IPS DF 4.7 (cell line): ENCODE data around the gene SPSB3.

Experiments used
- DNase-seq: peaks from one replicate; pipeline ENCODE4 v3.0.0-alpha.2; 2013; ENCODE audit warnings: low spot score; ENCODE audit errors: extremely low read depth

SPSB3 gene

DNA sequence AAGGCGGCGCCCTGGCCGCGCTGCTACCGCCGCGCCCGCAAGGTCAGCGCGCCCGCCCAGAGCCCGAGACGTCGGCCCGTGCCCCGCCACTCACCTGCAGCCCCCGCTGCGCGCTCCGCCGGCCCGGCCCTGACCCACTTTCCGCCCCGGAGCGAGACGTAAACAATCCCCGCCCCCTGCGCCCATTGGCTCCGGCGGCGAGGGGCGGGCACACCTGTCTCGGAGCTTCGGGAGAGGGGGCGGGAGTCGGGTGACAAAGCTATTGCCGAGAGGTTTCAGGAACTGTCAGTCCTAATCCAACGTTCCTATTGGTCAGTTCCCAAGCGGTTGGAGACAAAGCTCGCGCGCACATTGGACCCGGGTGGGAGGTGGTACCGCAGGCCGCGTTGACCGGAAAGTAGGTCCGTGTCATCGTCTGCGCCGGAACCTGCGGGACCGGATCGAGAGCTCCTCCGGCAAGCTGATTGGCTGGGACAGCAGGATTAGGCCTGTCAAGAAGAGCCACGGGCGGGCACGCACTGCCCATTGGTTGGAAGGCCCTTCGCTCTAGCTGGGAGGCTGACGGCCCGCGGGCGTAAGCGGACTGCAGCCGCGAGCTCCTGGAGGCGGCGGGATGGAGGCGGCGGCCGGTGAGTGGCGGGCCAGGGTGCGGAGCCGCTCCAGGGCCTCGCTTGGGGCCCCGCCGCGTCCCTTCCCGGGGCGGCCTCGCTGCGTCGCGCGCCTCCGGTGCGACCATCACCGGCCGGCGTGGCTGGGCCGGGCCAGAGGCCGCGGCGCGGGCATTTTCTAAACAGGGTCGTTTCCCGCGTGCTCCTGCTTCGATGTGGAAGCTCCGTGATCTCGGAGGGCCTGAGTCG lies at the start of gene SPSB3, which contains the start of gene NUBP2:
Gene SPSB3, minus strand, starts transcription at position 164 of the 857 bp plus-strand sequence. CDS start 1,088 bp downstream, outside the sequence.
Gene NUBP2, plus strand, starts transcription at position 553 of the 857 bp plus-strand sequence. Its CDS starts 61 bp downstream, at position 614.
- DNase-seq: peak; percentile 100

DNA sequence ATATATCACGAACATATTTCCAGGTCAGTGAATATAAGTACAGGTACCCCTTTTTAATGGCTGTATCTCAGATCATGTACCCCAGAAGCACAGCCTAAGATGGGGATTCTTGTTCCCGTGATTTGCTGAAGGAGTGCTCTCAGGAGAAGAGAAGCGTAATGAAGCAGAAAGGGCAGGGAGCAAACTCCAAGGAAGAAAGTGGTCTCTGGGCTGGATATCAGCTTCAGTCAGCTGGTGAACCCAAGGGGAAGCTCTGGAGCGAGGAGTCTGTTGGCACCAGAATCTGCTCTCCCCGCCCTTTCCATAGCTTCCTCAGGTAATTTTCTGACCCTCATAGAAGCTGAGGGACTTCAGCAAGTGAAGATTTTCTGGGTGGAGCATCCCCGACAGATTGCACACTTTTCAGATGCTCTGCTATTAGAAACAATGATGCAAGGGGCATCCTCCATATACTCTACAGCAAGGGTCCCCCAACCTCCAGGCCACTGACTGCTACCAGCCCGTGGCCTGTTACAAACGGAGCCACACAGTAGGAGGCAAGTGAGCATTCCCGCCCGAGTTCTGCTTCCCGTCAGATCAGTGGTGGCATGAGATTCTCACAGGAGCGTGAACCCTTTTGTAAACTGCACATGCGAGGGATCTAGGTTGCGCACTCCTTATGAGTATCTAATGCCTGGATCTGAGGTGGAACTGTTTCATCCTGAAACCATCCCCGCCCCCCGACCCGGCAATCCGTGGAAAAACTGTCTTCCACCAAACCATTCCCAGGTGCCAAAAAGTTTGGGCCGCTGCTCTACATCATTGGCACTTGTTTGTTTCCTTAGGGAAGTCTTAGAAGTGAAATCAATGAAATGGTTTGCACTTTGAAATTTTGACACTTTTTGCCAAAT lies 49.1 kb upstream of the SPSB3 start:
- DNase-seq: no peak

- DNase-seq: no peak
Observed at GRCh38 chr16:1830213-1830612, 47.8 kb upstream of the SPSB3 start.

DNA sequence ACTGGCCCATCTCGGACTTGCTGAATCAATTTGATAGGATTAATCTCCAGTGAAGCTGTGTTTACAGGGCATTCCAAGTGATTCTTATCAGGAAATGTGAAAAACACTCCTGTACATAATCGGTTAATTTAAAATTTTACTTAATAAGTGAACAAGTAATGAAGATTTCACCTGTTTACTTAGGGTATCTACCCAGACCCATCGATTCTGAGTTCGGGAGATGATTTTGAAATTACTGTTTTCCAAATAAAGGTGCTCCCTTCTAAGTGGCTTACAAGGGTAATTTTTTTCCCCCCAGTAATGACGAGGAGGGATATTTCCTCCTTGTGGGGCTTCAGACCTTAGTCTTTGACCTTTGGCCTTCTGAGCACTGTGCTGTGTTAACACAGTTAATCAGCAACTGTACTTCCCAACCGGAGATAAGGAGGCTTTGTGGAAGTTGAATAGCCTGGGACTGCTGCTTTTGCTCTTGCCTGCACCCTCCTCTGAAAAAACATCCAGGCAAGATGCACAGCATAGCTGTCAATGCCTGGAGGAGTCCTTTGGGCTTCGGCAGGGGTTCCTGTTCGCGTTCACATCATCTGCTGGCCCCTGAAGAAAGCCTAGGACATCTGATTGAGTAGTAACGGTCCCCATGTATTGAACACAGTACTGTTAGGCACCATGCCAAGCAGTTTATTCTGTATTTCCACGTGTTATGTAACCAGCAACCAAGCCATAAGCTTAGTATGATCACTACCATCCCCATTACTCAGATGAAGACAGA lies 46.5 kb upstream of the SPSB3 start:
- no peak for DNase-seq

DNA sequence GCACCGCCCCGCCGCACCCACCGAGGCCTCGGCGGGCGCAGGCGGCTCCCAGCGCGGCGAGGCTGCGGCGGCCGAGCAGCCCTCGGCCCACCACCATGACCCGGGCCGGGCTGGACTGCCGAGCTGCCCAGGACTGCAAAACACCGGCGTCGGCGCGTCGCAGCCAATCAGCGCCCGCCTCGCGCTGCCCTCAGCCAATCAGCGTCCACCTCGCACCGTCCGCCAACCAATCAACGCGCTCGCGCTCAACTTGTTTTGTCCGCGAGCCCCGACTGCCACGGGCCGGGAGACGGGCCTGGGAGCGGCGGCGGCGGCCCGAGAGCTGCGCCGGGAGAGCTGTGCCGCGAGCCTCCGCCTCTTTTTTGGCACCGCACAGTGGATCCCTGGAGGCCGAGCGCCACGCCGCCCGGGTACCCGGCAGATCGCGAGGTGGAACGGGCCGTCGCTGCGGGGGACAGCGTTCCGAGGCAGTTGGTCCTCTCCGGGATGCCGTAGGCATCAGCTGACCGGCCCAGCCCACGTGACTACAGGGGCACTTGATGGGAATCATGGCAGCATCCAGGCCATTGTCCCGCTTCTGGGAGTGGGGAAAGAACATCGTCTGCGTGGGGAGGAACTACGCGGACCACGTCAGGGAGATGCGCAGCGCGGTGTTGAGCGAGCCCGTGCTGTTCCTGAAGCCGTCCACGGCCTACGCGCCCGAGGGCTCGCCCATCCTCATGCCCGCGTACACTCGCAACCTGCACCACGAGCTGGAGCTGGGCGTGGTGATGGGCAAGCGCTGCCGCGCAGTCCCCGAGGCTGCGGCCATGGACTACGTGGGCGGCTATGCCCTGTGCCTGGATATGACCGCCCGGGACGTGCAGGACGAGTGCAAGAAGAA lies 44.6 kb upstream of the SPSB3 start, which contains the start of the genes FAHD1 and HAGH:
Gene FAHD1, plus strand, starts transcription at position 516 of the 883 bp plus-strand sequence. Its CDS starts 33 bp downstream, at position 549.
Gene HAGH, minus strand, starts transcription at position 135 of the 883 bp plus-strand sequence. Its CDS starts 38 bp downstream, at position 97.
- DNase-seq: no peak

DNA sequence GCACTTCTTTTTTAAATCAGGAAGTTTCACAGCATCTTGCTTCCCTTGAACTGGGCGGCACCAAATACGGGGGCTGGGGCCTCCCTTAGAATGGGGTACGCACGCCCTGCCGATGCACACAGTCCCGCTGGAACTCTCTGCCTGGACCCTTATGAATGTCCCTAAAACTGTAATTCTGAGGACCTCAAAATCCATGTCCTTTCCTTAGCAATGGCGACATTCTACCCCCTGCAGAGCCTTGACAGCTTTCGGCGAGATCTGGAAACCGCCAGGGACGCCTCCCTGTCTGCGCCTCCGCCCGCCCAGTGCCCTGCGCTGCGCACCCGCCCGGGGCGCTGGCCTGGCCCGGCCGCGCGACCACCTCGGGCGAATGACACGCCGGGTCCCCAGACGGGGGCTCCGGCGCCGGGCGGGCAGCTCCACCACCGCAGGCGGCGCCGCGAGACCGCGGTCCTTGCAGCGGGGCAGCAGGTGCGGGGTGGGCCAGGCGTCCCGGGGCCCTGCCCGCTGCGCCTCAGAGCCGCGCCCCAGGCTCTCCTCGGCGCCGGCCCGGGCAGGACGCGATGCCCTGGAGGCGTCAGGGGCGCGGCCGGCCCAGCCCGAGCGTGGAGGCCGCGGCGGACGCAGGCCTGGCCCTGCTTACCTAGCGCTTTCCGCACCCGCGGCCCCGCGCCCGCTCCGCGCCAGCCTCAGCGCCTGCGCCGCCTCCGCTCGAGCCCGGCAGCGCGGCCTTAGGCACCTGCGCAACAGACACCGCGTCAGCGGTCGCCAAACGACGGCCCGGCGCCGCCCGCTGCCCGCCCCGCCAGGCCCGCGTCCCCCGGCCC lies 43.7 kb upstream of the SPSB3 start:
- no peak for DNase-seq

- no peak for DNase-seq
Observed at GRCh38 chr16:1825381-1825863, 43.1 kb upstream of the SPSB3 start.

DNA sequence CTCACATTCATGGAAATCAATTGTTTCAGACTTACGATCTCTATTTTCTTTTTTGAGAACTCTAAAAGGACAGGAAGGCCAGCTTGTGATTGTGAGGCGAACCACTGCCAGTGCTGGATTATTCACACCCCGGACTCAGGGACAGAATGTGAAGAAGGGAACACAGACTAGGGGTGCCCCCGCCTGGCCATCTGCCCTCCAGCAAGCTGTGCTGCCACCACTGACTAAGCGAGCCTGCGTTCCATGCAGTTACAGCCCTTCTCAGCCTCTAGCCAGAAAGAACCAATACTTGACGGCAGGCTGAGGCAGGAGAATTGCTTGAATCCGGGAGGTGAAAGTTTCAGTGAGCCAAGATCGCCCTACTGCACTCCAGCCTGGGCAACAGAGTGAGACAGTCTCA lies 41.5 kb upstream of the SPSB3 start:
- no peak for DNase-seq

DNA sequence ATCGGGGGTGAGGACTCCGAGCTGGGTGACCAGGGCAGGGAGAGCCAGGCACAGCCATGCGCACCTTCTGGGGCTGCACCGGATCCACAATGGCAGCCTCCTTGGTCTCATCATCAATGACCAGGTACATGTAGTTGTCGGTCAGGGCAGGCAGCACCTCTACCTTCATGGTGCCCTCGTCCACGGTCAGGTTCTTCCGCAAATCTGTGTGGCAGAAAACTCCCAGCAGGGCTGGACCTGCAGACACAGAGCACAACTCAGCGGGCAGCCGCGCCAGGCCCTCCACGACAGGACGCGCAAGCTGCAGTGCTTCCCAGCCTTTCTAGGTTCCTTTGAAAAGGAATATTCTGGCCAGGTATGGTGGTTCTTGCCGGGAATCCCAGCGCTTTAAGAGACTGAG lies 40.4 kb upstream of the SPSB3 start:
- DNase-seq: no peak

DNA sequence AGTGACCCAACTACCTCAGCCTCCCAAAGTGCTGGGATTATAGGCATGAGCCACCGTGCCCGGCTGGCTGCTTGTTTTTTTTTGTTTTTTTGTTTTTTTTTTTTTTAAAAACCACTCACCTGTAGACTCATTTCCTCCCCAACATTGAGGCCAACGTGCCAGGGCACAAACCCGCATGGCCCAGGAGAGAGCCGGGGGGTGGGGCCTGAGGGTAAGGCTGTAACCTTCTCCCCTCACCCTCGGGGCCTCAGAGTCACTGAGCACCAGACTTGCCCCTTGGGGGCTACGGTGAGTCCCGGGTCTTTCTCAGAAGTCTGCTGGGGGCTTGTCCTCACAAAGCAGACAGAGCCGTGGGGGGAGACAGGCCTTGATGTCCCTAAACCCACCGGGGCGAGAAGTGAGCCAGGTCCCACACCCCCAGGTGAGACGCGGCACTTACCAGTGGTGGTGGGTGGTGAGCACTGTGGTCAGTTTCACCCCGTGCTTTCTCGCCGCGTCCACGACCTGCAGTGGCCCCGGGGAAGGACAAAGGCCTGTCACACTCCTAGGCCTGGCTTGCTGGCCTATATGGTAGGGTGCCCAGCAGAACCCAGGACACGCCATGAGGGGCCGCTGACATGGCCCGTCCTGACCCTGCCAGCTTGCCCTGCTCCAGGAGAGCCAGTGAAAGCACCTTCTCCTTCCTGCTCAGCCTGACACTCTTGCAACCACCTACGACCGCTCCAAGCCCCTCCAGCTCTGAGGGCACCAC lies 39.7 kb upstream of the SPSB3 start:
- DNase-seq: no peak

DNA sequence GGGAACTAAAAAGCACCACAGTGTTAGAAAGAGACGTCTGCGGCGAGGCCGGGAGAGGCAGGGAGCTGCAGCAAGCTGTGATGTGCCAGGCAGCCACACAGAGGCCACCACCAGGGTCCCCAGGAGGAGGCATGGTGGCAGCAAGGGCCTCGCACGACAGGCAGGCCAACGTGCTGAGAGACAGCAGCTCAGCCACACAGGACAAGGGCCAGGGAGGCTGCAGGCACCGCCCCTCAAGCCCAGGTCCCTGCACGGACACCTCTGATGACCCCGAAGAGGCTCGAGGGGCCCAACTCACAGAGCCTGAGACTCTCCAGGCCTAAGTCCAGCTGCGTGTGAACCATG lies 38.5 kb upstream of the SPSB3 start:
- no peak for DNase-seq

DNA sequence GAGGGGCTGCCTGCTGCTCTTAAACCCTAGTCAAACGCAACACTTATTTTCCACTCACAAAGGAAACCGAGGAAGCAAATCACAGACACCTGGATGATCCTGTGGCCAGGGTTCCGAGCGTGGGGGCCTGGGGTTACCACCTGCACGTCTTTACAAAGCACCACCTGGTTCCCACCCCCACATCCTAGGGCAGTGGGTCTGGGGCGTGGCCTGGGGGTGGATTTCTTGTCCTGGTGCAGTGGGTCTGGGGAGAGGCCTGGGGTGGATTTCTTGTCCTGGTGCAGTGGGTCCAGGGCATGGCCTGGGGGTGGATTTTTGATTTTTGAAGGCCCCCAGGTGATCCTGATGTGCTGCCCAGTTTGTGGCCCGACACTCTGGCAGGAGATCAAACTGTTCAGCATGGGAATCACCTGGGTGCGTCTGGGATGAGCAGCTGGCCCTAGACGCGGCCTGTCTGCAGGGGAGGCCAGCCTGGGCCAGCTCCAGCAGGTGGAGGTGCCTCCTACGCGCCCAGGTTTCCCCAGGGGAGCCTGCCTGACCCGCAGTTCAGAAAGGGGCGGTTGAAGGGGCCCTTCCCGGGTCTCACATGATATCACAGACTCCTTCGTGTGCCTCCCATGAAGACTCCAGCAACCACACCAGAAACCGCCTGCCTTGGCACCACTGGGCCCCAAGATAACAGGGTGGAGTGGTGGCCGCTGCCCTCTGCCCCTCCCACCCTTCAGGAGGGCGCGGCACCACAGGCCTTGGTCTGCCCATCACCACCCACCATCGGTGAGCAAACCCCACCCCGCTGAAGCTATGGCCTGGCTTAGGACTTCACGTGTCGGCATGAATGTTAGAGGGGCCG lies 38.0 kb upstream of the SPSB3 start:
- no peak for DNase-seq

- DNase-seq: no peak
Observed at GRCh38 chr16:1819611-1820010, 37.2 kb upstream of the SPSB3 start.

DNA sequence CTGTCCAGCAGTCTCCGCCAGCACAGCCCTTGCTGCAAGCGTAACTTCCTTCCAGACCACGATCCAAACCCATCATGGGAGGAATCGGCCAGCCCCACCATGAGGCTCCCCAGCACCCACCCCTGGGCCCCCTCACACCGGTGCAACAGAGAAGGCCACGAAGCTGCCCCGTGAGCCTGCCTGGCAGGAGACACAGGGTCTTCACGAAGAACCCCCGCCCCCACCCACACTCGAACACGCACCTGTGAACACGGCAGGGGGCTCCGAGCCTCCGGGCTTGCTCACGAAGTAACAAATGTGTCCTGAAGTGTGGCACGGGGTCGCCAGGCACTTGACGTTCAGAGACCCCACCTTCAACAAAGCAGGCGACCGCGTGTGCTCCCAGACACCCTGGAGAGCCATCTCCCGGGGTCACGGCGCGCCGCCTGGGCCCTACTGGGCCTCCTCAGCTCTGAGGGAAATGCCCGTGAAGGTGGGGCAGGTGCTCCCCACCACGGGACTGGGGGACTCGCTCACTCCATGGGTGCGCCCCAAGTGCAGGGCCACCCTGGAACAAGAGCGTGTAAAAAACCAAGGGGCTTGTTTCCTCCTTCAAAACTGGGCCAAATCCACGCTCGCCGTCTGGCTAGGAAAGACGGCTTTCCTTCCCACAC lies 36.6 kb upstream of the SPSB3 start:
- DNase-seq: no peak

GRCh38 chr16:1818204-1818872 lies 36.0 kb upstream of the SPSB3 start:
- no peak for DNase-seq

DNA sequence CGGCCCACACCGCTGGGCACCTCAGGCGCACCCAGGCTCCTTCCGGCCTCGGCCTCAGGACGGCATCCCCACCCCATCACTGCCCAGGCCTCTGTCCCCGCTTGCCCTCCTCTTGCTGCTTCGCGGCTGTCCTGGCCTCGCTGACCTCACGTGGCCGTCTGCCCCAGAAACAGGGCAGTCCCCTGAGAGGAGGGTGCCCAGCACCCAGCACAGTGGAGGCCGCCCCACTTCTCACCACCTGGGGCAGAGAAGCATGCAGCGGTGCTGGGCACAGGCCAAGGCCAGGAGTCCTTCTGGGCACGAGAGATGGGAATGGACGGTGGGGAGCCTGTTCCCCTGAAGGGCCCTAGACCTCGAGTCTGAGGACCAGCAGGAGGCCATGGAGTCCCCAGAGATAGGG lies 35.3 kb upstream of the SPSB3 start:
- no peak for DNase-seq

DNA sequence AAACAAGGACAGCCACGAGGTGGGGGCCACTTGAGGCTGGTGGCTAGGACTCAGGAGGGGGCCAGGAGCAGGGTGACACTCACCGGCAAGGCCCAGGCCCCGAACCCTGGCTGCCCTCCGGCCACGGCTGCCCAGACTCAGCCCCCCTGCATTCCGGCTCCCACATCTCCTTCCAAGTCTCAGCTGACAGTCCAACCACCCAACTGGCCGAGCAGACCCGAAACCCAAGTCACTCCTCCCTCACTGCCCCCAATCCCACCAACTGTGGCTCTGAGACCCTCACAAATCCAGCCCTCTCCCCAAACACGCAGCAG lies 34.9 kb upstream of the SPSB3 start:
- no peak for DNase-seq
